ENCODE data around the gene APPL2. TPM values are rescaled to one million over a fixed set of nuclear protein-coding genes. Genes with fewer than 3 reads are reported as not detected.
A peak's percentile ranks its signal among the peaks of the same experiment; 100 is the strongest.
"Not testable (repeated sequence)": the region's sequence is repeated elsewhere in the genome, so short reads cannot be mapped to it uniquely, and the experiment has no call there.

APPL2 gene
- total RNA-seq, 1 experiment from 2014 or later: 35.5 TPM

DNA sequence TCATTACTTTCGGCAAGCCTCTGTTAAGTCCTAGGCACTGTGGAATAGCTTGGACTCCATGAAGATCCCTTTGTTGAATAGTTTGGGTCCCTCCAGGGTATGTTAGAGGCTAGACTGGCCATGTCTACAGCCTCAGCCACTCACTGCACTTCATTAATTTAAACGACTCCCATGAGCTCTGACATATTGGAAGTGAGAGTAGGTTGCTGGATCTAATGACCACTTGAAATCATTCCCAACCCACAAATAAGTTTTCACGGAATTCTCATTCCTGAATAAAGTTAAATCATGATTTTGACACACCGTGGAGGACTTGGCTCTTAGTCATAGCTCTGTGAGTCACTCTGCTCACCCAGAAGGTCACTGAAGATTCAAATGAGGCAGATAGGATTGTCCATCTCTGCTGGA, 21.4 kb upstream of the APPL2 start:
- peak overlapping the region; percentile 92 for H3K27ac Mint-ChIP-seq (ENCODE audit: low read depth, unreplicated experiment)
- intact Hi-C loops (cut with micrococcal nuclease): no loop called here
- peak overlapping the region; percentile 15 for H3K4me3 Mint-ChIP-seq (ENCODE audit: unreplicated experiment)
- TF ChIP-seq, protein P1, sequence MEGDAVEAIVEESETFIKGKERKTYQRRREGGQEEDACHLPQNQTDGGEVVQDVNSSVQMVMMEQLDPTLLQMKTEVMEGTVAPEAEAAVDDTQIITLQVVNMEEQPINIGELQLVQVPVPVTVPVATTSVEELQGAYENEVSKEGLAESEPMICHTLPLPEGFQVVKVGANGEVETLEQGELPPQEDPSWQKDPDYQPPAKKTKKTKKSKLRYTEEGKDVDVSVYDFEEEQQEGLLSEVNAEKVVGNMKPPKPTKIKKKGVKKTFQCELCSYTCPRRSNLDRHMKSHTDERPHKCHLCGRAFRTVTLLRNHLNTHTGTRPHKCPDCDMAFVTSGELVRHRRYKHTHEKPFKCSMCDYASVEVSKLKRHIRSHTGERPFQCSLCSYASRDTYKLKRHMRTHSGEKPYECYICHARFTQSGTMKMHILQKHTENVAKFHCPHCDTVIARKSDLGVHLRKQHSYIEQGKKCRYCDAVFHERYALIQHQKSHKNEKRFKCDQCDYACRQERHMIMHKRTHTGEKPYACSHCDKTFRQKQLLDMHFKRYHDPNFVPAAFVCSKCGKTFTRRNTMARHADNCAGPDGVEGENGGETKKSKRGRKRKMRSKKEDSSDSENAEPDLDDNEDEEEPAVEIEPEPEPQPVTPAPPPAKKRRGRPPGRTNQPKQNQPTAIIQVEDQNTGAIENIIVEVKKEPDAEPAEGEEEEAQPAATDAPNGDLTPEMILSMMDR (IDR thresholded peaks at IDR 0.05; ENCODE audit: unreplicated experiment): no peak
- H3K9me3 Mint-ChIP-seq (ENCODE audit: unreplicated experiment): no peaks in the 10 kb centered on the region
- no TSS peak for BruUV-seq (replicated peaks)
- POLR2A ChIA-PET: interaction anchor here (1.1 to 1.5 kb wide), 3 partner anchors 12 to 90 kb away, joined by 3 to 5 read pairs (median 4); partner anchors contain the start of gene APPL2
- H3K27me3 Mint-ChIP-seq (ENCODE audit: insufficient read depth, unreplicated experiment): no peaks in the 10 kb centered on the region
- DNase-seq (ENCODE audit: unreplicated experiment): peak; percentile 77
- CTCF ChIA-PET: no interaction called here
- H3K36me3 Mint-ChIP-seq (ENCODE audit: insufficient read depth, unreplicated experiment): peaks cover 6% of the 10 kb centered on the region
- peaks cover 50% of the 10 kb centered on the region for H3K4me1 Mint-ChIP-seq (ENCODE audit: insufficient read depth, unreplicated experiment)

DNA sequence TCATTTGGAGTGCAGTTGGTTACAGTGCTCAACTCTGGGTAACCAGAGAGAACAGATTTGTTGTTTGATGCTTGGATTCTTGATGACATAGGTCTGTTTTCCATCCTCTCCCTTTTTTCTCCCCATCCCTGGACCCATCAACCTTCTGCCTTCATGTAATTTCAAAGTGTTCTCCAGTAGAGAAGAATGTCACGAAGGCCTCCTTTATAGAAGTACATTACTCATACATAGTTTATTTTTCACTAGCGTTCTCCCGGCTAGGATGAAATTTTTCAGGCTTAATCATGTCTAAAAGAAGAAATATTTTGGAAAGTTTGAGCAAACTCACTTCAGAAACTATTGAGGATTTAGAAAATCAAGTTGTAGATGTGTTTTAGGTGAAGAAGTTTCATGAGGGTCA, 20.9 kb upstream of the APPL2 start:
- TF ChIP-seq, protein P1 (IDR thresholded peaks at IDR 0.05; ENCODE audit: unreplicated experiment): no peak
- Mint-ChIP-seq H3K9me3 (ENCODE audit: unreplicated experiment) (no peaks in the 10 kb centered on the region), H3K4me1 (ENCODE audit: insufficient read depth, unreplicated experiment) (peaks cover 51% of the 10 kb centered on the region), H3K36me3 (ENCODE audit: insufficient read depth, unreplicated experiment) (peaks cover 6% of the 10 kb centered on the region), H3K27ac (ENCODE audit: low read depth, unreplicated experiment) (peak overlapping the region; percentile 92), H3K4me3 (ENCODE audit: unreplicated experiment) (peak overlapping the region; percentile 15), H3K27me3 (ENCODE audit: insufficient read depth, unreplicated experiment) (no peaks in the 10 kb centered on the region)
- POLR2A ChIA-PET: interaction anchor here (1.1 to 1.5 kb wide), 3 partner anchors 12 to 91 kb away, joined by 3 to 5 read pairs (median 4); partner anchors contain the start of gene APPL2
- DNase-seq (ENCODE audit: unreplicated experiment): no peak
- CTCF ChIA-PET: no interaction called here
- BruUV-seq (replicated peaks): no TSS peak
- intact Hi-C loops (cut with micrococcal nuclease): no loop called here

DNA sequence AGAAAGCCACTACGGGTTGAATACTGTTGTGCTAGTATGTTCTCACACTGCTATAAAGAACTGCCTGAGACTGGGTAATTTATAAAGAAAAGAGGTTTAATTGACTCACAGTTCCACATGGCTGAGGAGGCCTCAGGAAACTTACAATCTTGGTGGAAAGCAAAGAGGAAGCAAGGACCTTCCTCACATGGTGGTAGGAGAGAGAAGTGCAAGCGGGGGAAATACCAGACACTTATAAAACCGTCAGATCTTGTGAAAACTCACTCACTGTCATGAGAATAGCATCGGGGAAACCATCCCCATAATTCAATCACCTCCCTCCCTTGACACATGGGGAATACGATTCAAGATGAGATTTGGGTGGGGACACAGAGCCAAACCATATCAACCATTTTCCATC, 20.5 kb upstream of the APPL2 start:
- CTCF ChIA-PET: interaction anchor here (0.7 kb wide), 1 partner anchor 409 kb away, joined by 4 read pairs; no protein-coding TSS in a partner anchor
- H3K4me1 Mint-ChIP-seq (ENCODE audit: insufficient read depth, unreplicated experiment): peaks cover 51% of the 10 kb centered on the region
- POLR2A ChIA-PET: interaction anchor here (1.2 kb wide), 1 partner anchor 20 kb away, joined by 5 read pairs; the partner anchor contains the start of gene APPL2
- H3K27me3 Mint-ChIP-seq (ENCODE audit: insufficient read depth, unreplicated experiment); intact Hi-C loops (cut with micrococcal nuclease); H3K36me3 Mint-ChIP-seq (ENCODE audit: insufficient read depth, unreplicated experiment); H3K9me3 Mint-ChIP-seq (ENCODE audit: unreplicated experiment); BruUV-seq (replicated peaks); DNase-seq (ENCODE audit: unreplicated experiment): not testable (repeated sequence)
- peak overlapping the region; percentile 15 for H3K4me3 Mint-ChIP-seq (ENCODE audit: unreplicated experiment)
- H3K27ac Mint-ChIP-seq (ENCODE audit: low read depth, unreplicated experiment): peak overlapping the region; percentile 92

DNA sequence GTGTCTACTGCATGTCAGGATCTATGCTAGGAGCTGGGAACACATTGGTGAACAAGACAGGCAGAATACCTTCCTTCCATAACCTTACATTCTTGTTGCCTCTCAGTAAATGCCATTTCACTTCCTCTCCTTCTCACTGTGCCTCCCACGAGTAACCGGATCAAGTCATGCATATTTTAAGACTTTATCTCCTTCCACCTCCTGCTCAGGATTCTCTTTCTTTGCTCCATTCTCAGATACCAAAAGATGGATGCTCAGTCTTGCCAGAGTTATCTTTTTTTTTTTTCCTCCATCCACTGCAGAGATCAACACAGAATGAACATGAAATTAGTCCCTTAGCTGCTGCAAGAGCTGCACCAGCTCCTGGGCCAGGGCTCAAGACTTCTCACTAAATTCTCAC, 20.0 kb upstream of the APPL2 start:
- no peaks in the 10 kb centered on the region for H3K9me3 Mint-ChIP-seq (ENCODE audit: unreplicated experiment)
- peak overlapping the region; percentile 92 for H3K27ac Mint-ChIP-seq (ENCODE audit: low read depth, unreplicated experiment)

More for the DNA sequence above, 20.0 kb upstream of the APPL2 start:
- peaks cover 6% of the 10 kb centered on the region for H3K36me3 Mint-ChIP-seq (ENCODE audit: insufficient read depth, unreplicated experiment)
- intact Hi-C loops (cut with micrococcal nuclease): no loop called here
- H3K27me3 Mint-ChIP-seq (ENCODE audit: insufficient read depth, unreplicated experiment): no peaks in the 10 kb centered on the region
- TF ChIP-seq, protein P1 (IDR thresholded peaks at IDR 0.05; ENCODE audit: unreplicated experiment): no peak
- ChIA-PET CTCF (interaction anchor here (0.7 kb wide), 1 partner anchor 409 kb away, joined by 4 read pairs; no protein-coding TSS in a partner anchor), POLR2A (interaction anchor here (1.2 kb wide), 1 partner anchor 20 kb away, joined by 5 read pairs; the partner anchor contains the start of gene APPL2)
- no peak overlapping the region for H3K4me3 Mint-ChIP-seq (ENCODE audit: unreplicated experiment)
- no peak for DNase-seq (ENCODE audit: unreplicated experiment)
- peaks cover 51% of the 10 kb centered on the region for H3K4me1 Mint-ChIP-seq (ENCODE audit: insufficient read depth, unreplicated experiment)
- no TSS peak for BruUV-seq (replicated peaks)
